Vagina (tissue), 2 donors: ENCODE measurements around the gene GALNT3.

Source experiments
- POLR2A ChIP-seq, 2 donors: fragments of 450-650 bp; IDR thresholded peaks; one replicate each; pipeline ENCODE4 v1.6.1; 2017; ENCODE audit warnings: antibody characterized with exemption in 2 of 2, mild to moderate bottlenecking in 2 of 2, moderate library complexity in 2 of 2
- POLR2AphosphoS5 ChIP-seq, 2 donors: sonication (generic); formaldehyde crosslinking; IDR thresholded peaks; one replicate each; pipeline ENCODE4 v1.9.0; 2017; ENCODE audit warnings: antibody characterized with exemption in 2 of 2, mild to moderate bottlenecking in 2 of 2, low read depth in 1 of 2; ENCODE audit not compliant: insufficient read depth in 1 of 2
- TF ChIP-seq, protein P1 (sequence below), 3 experiments: fragments of 450-650 bp in 2 of 3; fragments of 200-600 bp in 1 of 3; sonication (generic) in 1 of 3; IDR thresholded peaks; one replicate each; pipeline ENCODE4 v1.5.1; 2017 to 2019; ENCODE audit warnings: antibody characterized with exemption in 3 of 3, mild to moderate bottlenecking in 2 of 3, moderate library complexity in 2 of 3

DNA sequence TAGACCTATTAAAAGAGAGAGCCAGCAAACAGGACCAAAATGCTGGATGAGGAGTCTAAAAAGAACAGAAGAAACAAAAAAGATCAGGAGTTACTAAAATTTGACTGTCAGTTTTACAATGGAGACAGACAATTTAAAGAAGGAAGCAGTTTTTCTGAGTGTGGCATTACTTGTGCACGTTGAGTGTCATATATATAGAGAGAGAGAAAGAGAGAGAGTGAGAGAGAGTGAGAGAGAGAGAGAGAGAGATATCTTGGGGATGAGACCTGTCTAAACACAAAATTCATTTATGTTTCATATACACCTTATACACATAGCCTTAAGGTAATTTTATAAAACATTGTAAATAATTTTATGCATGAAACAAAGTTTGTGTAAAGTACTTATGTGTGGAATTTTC lies 2.1 kb upstream of the GALNT3 start:
- TF ChIP-seq, protein P1, sequence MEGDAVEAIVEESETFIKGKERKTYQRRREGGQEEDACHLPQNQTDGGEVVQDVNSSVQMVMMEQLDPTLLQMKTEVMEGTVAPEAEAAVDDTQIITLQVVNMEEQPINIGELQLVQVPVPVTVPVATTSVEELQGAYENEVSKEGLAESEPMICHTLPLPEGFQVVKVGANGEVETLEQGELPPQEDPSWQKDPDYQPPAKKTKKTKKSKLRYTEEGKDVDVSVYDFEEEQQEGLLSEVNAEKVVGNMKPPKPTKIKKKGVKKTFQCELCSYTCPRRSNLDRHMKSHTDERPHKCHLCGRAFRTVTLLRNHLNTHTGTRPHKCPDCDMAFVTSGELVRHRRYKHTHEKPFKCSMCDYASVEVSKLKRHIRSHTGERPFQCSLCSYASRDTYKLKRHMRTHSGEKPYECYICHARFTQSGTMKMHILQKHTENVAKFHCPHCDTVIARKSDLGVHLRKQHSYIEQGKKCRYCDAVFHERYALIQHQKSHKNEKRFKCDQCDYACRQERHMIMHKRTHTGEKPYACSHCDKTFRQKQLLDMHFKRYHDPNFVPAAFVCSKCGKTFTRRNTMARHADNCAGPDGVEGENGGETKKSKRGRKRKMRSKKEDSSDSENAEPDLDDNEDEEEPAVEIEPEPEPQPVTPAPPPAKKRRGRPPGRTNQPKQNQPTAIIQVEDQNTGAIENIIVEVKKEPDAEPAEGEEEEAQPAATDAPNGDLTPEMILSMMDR (IDR thresholded peaks at IDR 0.05), result no peak
- no peak for TF ChIP-seq POLR2A (IDR thresholded peaks at IDR 0.05)
- no peak for TF ChIP-seq POLR2AphosphoS5 (IDR thresholded peaks at IDR 0.05; ENCODE audit: insufficient read depth in 1 of 2, low read depth in 1 of 2)
